Stomach (tissue), 9 donors: ENCODE data around the gene PCDHGA1. TPM values are rescaled to one million over a fixed set of nuclear protein-coding genes. Genes with fewer than 3 reads are reported as not detected.

ENCODE experiments used
- DNase-seq, 2 donors: peaks; one replicate each; pipeline versions ENCODE4 v3.0.0 to v3.0.0-alpha.2; 2013 to 2019
- H3K27ac ChIP-seq, 5 donors: fragments of 200-600 bp in 4 of 5; sonication (generic) in 4 of 5; one replicate each; pipeline ENCODE4 v1.5.1; 2013 to 2019; ENCODE audit warnings: mild to moderate bottlenecking in 1 of 5, moderate library complexity in 1 of 5
- H3K27me3 ChIP-seq, 3 donors: fragments of 200-600 bp; sonication (generic); one replicate each; pipeline ENCODE4 v1.5.1; 2017 to 2019; ENCODE audit warnings: mixed run types in 1 of 3
- H3K36me3 ChIP-seq, 4 donors: fragments of 200-600 bp; sonication (generic); 1 replicate in 3 of 4; 2 replicates in 1 of 4; pipeline ENCODE4 v1.5.1; 2016 to 2019
- H3K4me1 ChIP-seq, 4 donors: fragments of 200-600 bp; sonication (generic); one replicate each; pipeline ENCODE4 v1.5.1; 2016 to 2019
- H3K4me3 ChIP-seq, 4 donors: fragments of 200-600 bp; sonication (generic) in 3 of 4; one replicate each; pipeline ENCODE4 v1.5.1; 2016 to 2019; ENCODE audit warnings: mild to moderate bottlenecking in 1 of 4
- H3K9me3 ChIP-seq, 4 donors: fragments of 200-600 bp; sonication (generic); one replicate each; pipeline ENCODE4 v1.5.1; 2016 to 2019
- CTCF ChIP-seq, 7 experiments: fragments of 450-650 bp in 4 of 7; fragments of 200-600 bp in 3 of 7; sonication (generic) in 3 of 7; IDR thresholded peaks; one replicate each; pipeline ENCODE4 v1.5.1; 2016 to 2019; ENCODE audit warnings: antibody characterized with exemption in 7 of 7, control low read depth in 2 of 7, mild to moderate bottlenecking in 1 of 7
- EP300 ChIP-seq: sonication (generic); formaldehyde crosslinking; IDR thresholded peaks from one replicate; pipeline ENCODE4 v1.6.1; 2017; ENCODE audit warnings: antibody characterized with exemption
- POLR2A ChIP-seq, 4 donors: fragments of 450-650 bp; IDR thresholded peaks; one replicate each; pipeline ENCODE4 v1.6.1; 2016; ENCODE audit warnings: antibody characterized with exemption in 4 of 4, control low read depth in 2 of 4, mild to moderate bottlenecking in 1 of 4, moderate library complexity in 1 of 4
- POLR2AphosphoS5 ChIP-seq, 3 donors: sonication (generic); formaldehyde crosslinking; IDR thresholded peaks; one replicate each; pipeline ENCODE4 v1.6.1; 2016; ENCODE audit warnings: antibody characterized with exemption in 3 of 3
- WGBS, 5 donors: extraction: QIAGEN DNeasy Blood & Tissue Kit in 3 of 5; methylation state at CpG; one replicate each; pipeline versions ENCODE4 v1.1.5 to v1.1.7; 2013 to 2018; 5-methylcytosine and 5-hydroxymethylcytosine counted together
- intact Hi-C: fragments of 100-400 bp; cut with DNase I; formaldehyde crosslinking; loops from one replicate; pipeline ENCODE4 v1.15.1; 2023; ENCODE audit warnings: low total_unique reads
- polyA plus RNA-seq, 3 donors: library from polyadenylated mRNA; stranded (reverse); fragments of 200-250 nt; gene quantifications; one replicate each; pipeline ENCODE4 v1.2.3, GENCODE V29; 2013
- total RNA-seq, 5 donors: library from RNA; depleted of rRNA; stranded (reverse); fragments of >200 nt; gene quantifications; one replicate each; pipeline versions ENCODE4 v1.1.0 to v1.2.3, GENCODE V29; 2014 to 2016
- donor health status: healthy with polysubstance abuse.
- donor health status: Bipolar disorder and iron deficiency.
- donor health status: healthy.

PCDHGA1 gene
- total and polyA plus RNA-seq, 8 donors, result 0.13 to 0.18 TPM; not detected in 6

GRCh38 chr5:141527426-141527825 lies 197.1 kb downstream of the PCDHGA1 start:
- peaks cover 22 to 90% (median 82%) of the 10 kb centered on the region in 4 donors for H3K36me3 ChIP-seq
- no peaks in the 10 kb centered on the region for H3K27me3 ChIP-seq
- DNase-seq, result no peak
- TF ChIP-seq CTCF (IDR thresholded peaks at IDR 0.05) (no peak), POLR2AphosphoS5 (IDR thresholded peaks at IDR 0.05) (no peak), POLR2A (IDR thresholded peaks at IDR 0.05) (no peak), EP300 (no peak)
- no peaks in the 10 kb centered on the region for H3K9me3 ChIP-seq
- 58 to 85% (median 65%) methylated on average over 1 of the region's 1 CpG for WGBS, 5 donors
- H3K27ac ChIP-seq, result peak overlapping the region in 4 of 5 donors; percentile 21 to 74 (median 65)
- intact Hi-C loops, result loop anchor here (10.0 kb wide), 2 partner anchors 53 to 113 kb away; partner anchors contain the start of genes PCDHGA10, PCDHGB7 and PCDHGC3
- H3K4me1 ChIP-seq, result peaks cover 5 to 53% (median 25%) of the 10 kb centered on the region in 4 donors
- no peak overlapping the region for H3K4me3 ChIP-seq

DNA sequence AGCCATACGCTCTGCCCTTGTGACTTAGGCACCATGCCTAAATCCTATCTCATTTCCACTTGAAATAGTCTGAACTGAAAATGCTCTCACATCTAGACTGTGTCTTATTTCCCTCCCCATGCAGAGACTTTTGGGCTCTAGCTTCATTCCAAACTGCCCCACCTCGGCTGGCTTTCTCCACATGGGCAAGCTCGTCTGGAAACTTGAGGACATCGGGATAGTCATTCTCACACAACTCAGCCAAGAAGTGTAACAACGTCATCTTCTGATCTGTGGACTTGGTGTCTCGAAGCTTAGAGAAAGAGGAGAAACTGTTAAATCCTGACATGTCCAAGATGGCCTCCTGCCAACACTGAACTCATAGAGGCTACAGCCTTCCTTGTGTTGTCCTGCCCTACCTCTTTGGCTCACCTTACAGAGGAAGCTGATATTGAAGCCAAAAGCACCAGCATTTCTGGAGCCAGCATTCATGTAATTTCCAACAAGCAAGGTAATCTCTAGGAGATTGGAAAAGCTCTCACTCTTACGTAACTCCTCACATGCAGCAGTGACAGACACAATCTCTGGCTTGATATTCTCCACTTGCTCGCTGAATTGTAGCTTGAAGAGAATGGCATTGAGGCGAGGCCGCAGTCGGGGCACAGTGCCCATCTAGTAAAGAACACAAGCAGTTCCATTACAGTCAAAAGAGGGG lies 198.1 kb downstream of the PCDHGA1 start:
- TF ChIP-seq CTCF (IDR thresholded peaks at IDR 0.05) (no peak), EP300 (no peak)
- WGBS, 5 donors, result 58 to 72% (median 64%) methylated on average over 11 of the region's 11 CpGs
- intact Hi-C loops, result loop anchor here (10.0 kb wide), 2 partner anchors 54 to 114 kb away; partner anchors contain the start of genes PCDHGA10, PCDHGB7 and PCDHGC3
- peak overlapping the region in 4 of 5 donors; percentile 62 to 74 (median 66) for H3K27ac ChIP-seq
- DNase-seq, result peak in 1 of 2 donors; percentile 73
- H3K4me3 ChIP-seq, result no peak overlapping the region
- H3K9me3 ChIP-seq, result no peaks in the 10 kb centered on the region
- H3K27me3 ChIP-seq, result no peaks in the 10 kb centered on the region
- peaks cover 5 to 43% (median 25%) of the 10 kb centered on the region in 4 donors for H3K4me1 ChIP-seq
- H3K36me3 ChIP-seq, result peaks cover 23 to 91% (median 81%) of the 10 kb centered on the region in 4 donors

DNA sequence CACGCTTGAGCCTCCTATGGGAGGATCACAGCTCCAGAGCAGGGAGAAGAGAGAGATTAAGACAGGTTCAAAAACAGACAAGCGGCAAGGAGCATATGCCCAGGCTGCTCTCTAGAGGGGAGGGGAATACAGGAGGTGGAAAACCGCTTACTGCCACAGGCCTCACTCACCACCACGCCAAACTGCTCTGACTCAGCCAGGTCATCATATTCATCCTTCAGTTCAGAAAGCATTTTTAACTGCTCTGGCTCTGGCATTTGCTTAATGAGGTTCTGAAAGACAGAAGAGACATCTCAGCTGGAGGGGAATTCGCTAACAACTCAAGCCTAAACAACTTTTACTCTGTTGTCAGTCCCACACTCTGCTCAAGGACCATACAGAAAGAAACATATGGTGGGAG lies 198.7 kb downstream of the PCDHGA1 start:
- Histone ChIP-seq H3K27me3 (no peaks in the 10 kb centered on the region), H3K4me1 (peaks cover 5 to 37% (median 23%) of the 10 kb centered on the region in 4 donors), H3K4me3 (no peak overlapping the region), H3K27ac (peak overlapping the region in 4 of 5 donors; percentile 62 to 74 (median 66)), H3K9me3 (no peaks in the 10 kb centered on the region), H3K36me3 (peaks cover 23 to 91% (median 81%) of the 10 kb centered on the region in 4 donors)
- WGBS, 5 donors, result 65 to 91% (median 76%) methylated on average over 5 of the region's 5 CpGs
- DNase-seq, result peak in 1 of 2 donors; percentile 62
- intact Hi-C loops, result loop anchor here (10.0 kb wide), 2 partner anchors 54 to 114 kb away; partner anchors contain the start of genes PCDHGA10, PCDHGB7 and PCDHGC3
- no peak for TF ChIP-seq POLR2AphosphoS5 (IDR thresholded peaks at IDR 0.05)
- no peak for TF ChIP-seq POLR2A (IDR thresholded peaks at IDR 0.05)
- TF ChIP-seq CTCF (IDR thresholded peaks at IDR 0.05), result no peak
- TF ChIP-seq EP300, result no peak

- no peaks in the 10 kb centered on the region for H3K9me3 ChIP-seq
- peak overlapping the region in 4 of 5 donors; percentile 62 to 74 (median 66) for H3K27ac ChIP-seq
- peaks cover 22 to 95% (median 84%) of the 10 kb centered on the region in 4 donors for H3K36me3 ChIP-seq
- 88 to 93% (median 89%) methylated on average over 7 of the region's 7 CpGs for WGBS, 5 donors
- DNase-seq, result no peak
- TF ChIP-seq EP300, result no peak
- no peak for TF ChIP-seq CTCF (IDR thresholded peaks at IDR 0.05)
- TF ChIP-seq POLR2AphosphoS5 (IDR thresholded peaks at IDR 0.05), result no peak
- TF ChIP-seq POLR2A (IDR thresholded peaks at IDR 0.05), result no peak
- intact Hi-C loops, result loop anchor here (10.0 kb wide), 3 partner anchors 55 to 205 kb away; partner anchors contain the start of genes PCDHGA10, PCDHGB7, PCDHGC3 and TAF7
- H3K27me3 ChIP-seq, result no peaks in the 10 kb centered on the region
- peaks cover 5 to 28% (median 14%) of the 10 kb centered on the region in 4 donors for H3K4me1 ChIP-seq
- H3K4me3 ChIP-seq, result no peak overlapping the region
These were observed 199.6 kb downstream of the PCDHGA1 start for GRCh38 chr5:141529873-141530272.
